HEK293 (cell line): ENCODE results near the gene ZFPM1.

Experiments
- GFI1B ChIP-seq: fragments of 450-650 bp; formaldehyde crosslinking; IDR thresholded peaks from 2 replicates; pipeline ENCODE4 v1.5.1; 2016; ENCODE audit warnings: missing biosample characterization, missing genetic modification characterization
- GLI4 ChIP-seq: fragments of 450-650 bp; formaldehyde crosslinking; IDR thresholded peaks from 2 replicates; pipeline ENCODE4 v1.5.1; 2016; ENCODE audit warnings: missing biosample characterization, missing genetic modification characterization
- KLF16 ChIP-seq: fragments of 450-650 bp; formaldehyde crosslinking; IDR thresholded peaks from 2 replicates; pipeline ENCODE4 v1.5.1; 2017; ENCODE audit warnings: missing biosample characterization, missing genetic modification characterization
- MEIS1 ChIP-seq: sonication (generic); formaldehyde crosslinking; IDR thresholded peaks from 2 replicates; pipeline ENCODE4 v1.8.1; 2022; ENCODE audit warnings: missing genetic modification reagents, mild to moderate bottlenecking, borderline replicate concordance
- MYNN ChIP-seq: fragments of 450-650 bp; formaldehyde crosslinking; IDR thresholded peaks from 2 replicates; pipeline ENCODE4 v1.5.1; 2016; ENCODE audit warnings: missing biosample characterization, missing genetic modification characterization, borderline replicate concordance
- PATZ1 ChIP-seq: fragments of 450-650 bp; formaldehyde crosslinking; IDR thresholded peaks from 2 replicates; pipeline ENCODE4 v1.5.1; 2016; ENCODE audit warnings: missing biosample characterization, missing genetic modification characterization
- SP2 ChIP-seq: fragments of 450-650 bp; formaldehyde crosslinking; IDR thresholded peaks from 2 replicates; pipeline ENCODE4 v1.5.1; 2016; ENCODE audit warnings: missing biosample characterization, missing genetic modification characterization
- SP3 ChIP-seq: fragments of 450-650 bp; formaldehyde crosslinking; IDR thresholded peaks from 2 replicates; pipeline ENCODE4 v1.5.1; 2016; ENCODE audit warnings: missing biosample characterization, missing genetic modification characterization
- YY2 ChIP-seq: fragments of 450-650 bp; formaldehyde crosslinking; IDR thresholded peaks from 2 replicates; pipeline ENCODE4 v1.5.1; 2016; ENCODE audit warnings: missing biosample characterization, missing genetic modification characterization
- ZBTB17 ChIP-seq: fragments of 450-650 bp; formaldehyde crosslinking; IDR thresholded peaks from 2 replicates; pipeline ENCODE4 v1.5.1; 2016; ENCODE audit warnings: missing biosample characterization, missing genetic modification characterization
- ZBTB20 ChIP-seq: fragments of 450-650 bp; formaldehyde crosslinking; IDR thresholded peaks from 2 replicates; pipeline ENCODE4 v1.5.1; 2016; ENCODE audit warnings: missing biosample characterization, missing genetic modification characterization
- ZIC2 ChIP-seq: fragments of 450-650 bp; formaldehyde crosslinking; IDR thresholded peaks from 2 replicates; pipeline ENCODE4 v1.5.1; 2016; ENCODE audit warnings: missing biosample characterization, missing genetic modification characterization
- ZNF10 ChIP-seq: fragments of 450-650 bp; formaldehyde crosslinking; IDR thresholded peaks from 2 replicates; pipeline ENCODE4 v1.5.1; 2017; ENCODE audit warnings: missing biosample characterization, missing genetic modification characterization
- ZNF121 ChIP-seq: fragments of 450-650 bp; formaldehyde crosslinking; IDR thresholded peaks from 2 replicates; pipeline ENCODE4 v1.5.1; 2016; ENCODE audit warnings: missing biosample characterization, missing genetic modification characterization
- ZNF157 ChIP-seq: fragments of 450-650 bp; formaldehyde crosslinking; IDR thresholded peaks from 2 replicates; pipeline ENCODE4 v1.5.1; 2016; ENCODE audit warnings: missing biosample characterization, missing genetic modification characterization
- ZNF2 ChIP-seq: fragments of 450-650 bp; formaldehyde crosslinking; IDR thresholded peaks from 2 replicates; pipeline ENCODE4 v1.5.1; 2016; ENCODE audit warnings: missing biosample characterization, missing genetic modification characterization
- ZNF23 ChIP-seq: fragments of 450-650 bp; formaldehyde crosslinking; IDR thresholded peaks from 2 replicates; pipeline ENCODE4 v1.5.1; 2016; ENCODE audit warnings: missing biosample characterization, missing genetic modification characterization, borderline replicate concordance
- ZNF248 ChIP-seq: fragments of 450-650 bp; formaldehyde crosslinking; IDR thresholded peaks from 2 replicates; pipeline ENCODE4 v1.5.1; 2017; ENCODE audit warnings: missing biosample characterization, missing genetic modification characterization
- ZNF280C ChIP-seq: fragments of 450-650 bp; formaldehyde crosslinking; IDR thresholded peaks from 2 replicates; pipeline ENCODE4 v1.5.1; 2016; ENCODE audit warnings: missing biosample characterization, missing genetic modification characterization
- ZNF292 ChIP-seq: fragments of 450-650 bp; formaldehyde crosslinking; IDR thresholded peaks from 2 replicates; pipeline ENCODE4 v1.5.1; 2016; ENCODE audit warnings: low read depth, missing biosample characterization, missing genetic modification characterization, borderline replicate concordance
- ZNF311 ChIP-seq: fragments of 450-650 bp; formaldehyde crosslinking; IDR thresholded peaks from 2 replicates; pipeline ENCODE4 v1.5.1; 2017; ENCODE audit warnings: missing biosample characterization, missing genetic modification characterization, borderline replicate concordance
- ZNF354C ChIP-seq: fragments of 450-650 bp; formaldehyde crosslinking; IDR thresholded peaks from 2 replicates; pipeline ENCODE4 v1.5.1; 2016; ENCODE audit warnings: missing biosample characterization, missing genetic modification characterization, low read depth, borderline replicate concordance
- ZNF423 ChIP-seq: fragments of 450-650 bp; formaldehyde crosslinking; IDR thresholded peaks from 2 replicates; pipeline ENCODE4 v1.5.1; 2016; ENCODE audit warnings: missing biosample characterization, missing genetic modification characterization
- ZNF433 ChIP-seq: fragments of 450-650 bp; formaldehyde crosslinking; IDR thresholded peaks from 2 replicates; pipeline ENCODE4 v1.5.1; 2016; ENCODE audit warnings: missing biosample characterization, missing genetic modification characterization, low read depth
- ZNF510 ChIP-seq: fragments of 450-650 bp; formaldehyde crosslinking; IDR thresholded peaks from 2 replicates; pipeline ENCODE4 v1.5.1; 2018; ENCODE audit warnings: mild to moderate bottlenecking, missing genetic modification characterization, missing biosample characterization; ENCODE audit not compliant: insufficient replicate concordance
- ZNF596 ChIP-seq: fragments of 450-650 bp; IDR thresholded peaks from 2 replicates; pipeline ENCODE4 v1.5.0; 2018; ENCODE audit warnings: missing biosample characterization, mild to moderate bottlenecking, missing genetic modification characterization, moderate library complexity
- ZNF600 ChIP-seq: fragments of 450-650 bp; formaldehyde crosslinking; IDR thresholded peaks from 2 replicates; pipeline ENCODE4 v1.5.1; 2016; ENCODE audit warnings: missing biosample characterization, missing genetic modification characterization
- ZNF707 ChIP-seq: fragments of 450-650 bp; formaldehyde crosslinking; IDR thresholded peaks from 2 replicates; pipeline ENCODE4 v1.5.1; 2016; ENCODE audit warnings: missing biosample characterization, missing genetic modification characterization
- ZNF791 ChIP-seq: fragments of 450-650 bp; formaldehyde crosslinking; IDR thresholded peaks from 2 replicates; pipeline ENCODE4 v1.5.1; 2016; ENCODE audit warnings: missing biosample characterization, missing genetic modification characterization
- ZNF837 ChIP-seq: fragments of 450-650 bp; formaldehyde crosslinking; IDR thresholded peaks from 2 replicates; pipeline ENCODE4 v1.5.1; 2016; ENCODE audit warnings: missing biosample characterization, missing genetic modification characterization
- ZSCAN30 ChIP-seq: fragments of 450-650 bp; IDR thresholded peaks from 2 replicates; pipeline ENCODE4 v1.5.1; 2018; ENCODE audit warnings: missing biosample characterization, mild to moderate bottlenecking, missing genetic modification characterization, moderate library complexity
- TF ChIP-seq, protein P1 (sequence below): fragments of 450-650 bp; formaldehyde crosslinking; IDR thresholded peaks from 2 replicates; pipeline ENCODE4 v1.5.1; 2016; ENCODE audit warnings: missing biosample characterization, missing genetic modification characterization
- TF ChIP-seq, protein P2 (sequence below): fragments of 450-650 bp; formaldehyde crosslinking; optimal IDR thresholded peaks from 2 replicates; pipeline ENCODE3; 2016; ENCODE audit warnings: missing biosample characterization, mild to moderate bottlenecking, missing genetic modification characterization

The ZFPM1 gene

DNA sequence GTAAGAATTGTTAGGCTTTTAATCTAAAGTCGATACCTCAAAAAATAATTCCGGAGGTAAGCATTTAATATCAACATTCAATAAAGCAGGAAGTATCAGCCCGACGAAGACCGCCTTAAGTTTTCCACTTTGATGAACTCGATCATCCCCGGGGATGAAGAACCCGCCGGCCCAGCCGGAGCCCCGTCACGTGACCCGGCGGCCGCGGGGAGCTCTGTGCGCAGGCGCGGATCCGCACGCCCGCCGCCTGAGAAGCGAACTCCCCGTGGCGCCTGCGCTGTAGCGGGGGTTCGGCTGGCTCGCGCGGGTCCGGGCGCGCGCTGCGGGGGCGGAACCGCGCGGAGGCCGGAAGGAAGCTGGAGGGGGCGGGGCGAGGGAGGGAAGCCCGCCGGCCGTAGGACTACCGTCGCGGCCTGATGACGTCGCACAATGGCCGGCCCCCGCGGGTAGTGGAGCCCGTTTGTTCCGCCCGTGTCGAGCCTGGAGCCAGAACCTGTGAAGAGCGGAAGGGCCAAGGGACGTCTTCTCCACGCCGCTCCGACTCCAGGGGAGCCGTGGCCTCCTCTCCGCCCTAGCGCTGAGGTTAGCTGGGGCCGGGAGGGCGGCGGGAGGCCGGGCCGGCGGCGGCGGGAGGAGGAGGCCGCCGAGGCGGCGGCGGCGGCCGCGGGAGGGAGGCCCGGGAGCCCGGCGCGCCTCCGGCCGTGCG is 117.1 kb downstream of the ZFPM1 start, which contains the start of gene ZC3H18 (continued):
- TF ChIP-seq, protein P1, sequence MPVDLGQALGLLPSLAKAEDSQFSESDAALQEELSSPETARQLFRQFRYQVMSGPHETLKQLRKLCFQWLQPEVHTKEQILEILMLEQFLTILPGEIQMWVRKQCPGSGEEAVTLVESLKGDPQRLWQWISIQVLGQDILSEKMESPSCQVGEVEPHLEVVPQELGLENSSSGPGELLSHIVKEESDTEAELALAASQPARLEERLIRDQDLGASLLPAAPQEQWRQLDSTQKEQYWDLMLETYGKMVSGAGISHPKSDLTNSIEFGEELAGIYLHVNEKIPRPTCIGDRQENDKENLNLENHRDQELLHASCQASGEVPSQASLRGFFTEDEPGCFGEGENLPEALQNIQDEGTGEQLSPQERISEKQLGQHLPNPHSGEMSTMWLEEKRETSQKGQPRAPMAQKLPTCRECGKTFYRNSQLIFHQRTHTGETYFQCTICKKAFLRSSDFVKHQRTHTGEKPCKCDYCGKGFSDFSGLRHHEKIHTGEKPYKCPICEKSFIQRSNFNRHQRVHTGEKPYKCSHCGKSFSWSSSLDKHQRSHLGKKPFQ: no peak
- TF ChIP-seq ZNF248 (tag by site-specific recombination) (no peak), ZBTB20 (peak; percentile 41; the same call in 1 of the 2 replicates), ZNF423 (tag by site-specific recombination) (no peak), ZNF354C (tag by site-specific recombination) (no peak), ZNF837 (no peak), GFI1B (tag by site-specific recombination) (no peak), ZBTB17 (tag by site-specific recombination) (peak; percentile 27; the same call in 1 of the 2 replicates), ZNF433 (no peak), ZNF791 (tag by site-specific recombination) (no peak), ZNF707 (tag by site-specific recombination) (no peak), ZNF311 (no peak), ZNF600 (0 out of 2 replicates have a peak, but pooled peaks have one; percentile 29), ZSCAN30 (tag by site-specific recombination) (peak; percentile 36; the same call in 1 of the 2 replicates), ZNF292 (no peak), ZNF2 (tag by site-specific recombination) (no peak), ZNF510 (tag by site-specific recombination) (no peak), PATZ1 (tag by site-specific recombination) (peak; percentile 88), ZNF157 (tag by site-specific recombination) (no peak), ZNF596 (tag by site-specific recombination) (no peak), ZNF280C (tag by site-specific recombination) (no peak), GLI4 (tag by site-specific recombination) (no peak), YY2 (tag by site-specific recombination) (peak; percentile 97), MYNN (no peak), SP2 (tag by site-specific recombination) (peak; percentile 78), ZNF10 (tag by site-specific recombination) (no peak), ZNF23 (tag by site-specific recombination) (no peak), KLF16 (peak; percentile 87), MEIS1 (CRISPR knock-in tag) (no peak), ZIC2 (tag by site-specific recombination) (no peak), ZNF121 (no peak), SP3 (tag by site-specific recombination) (peak; percentile 89)
- TF ChIP-seq, protein P2, sequence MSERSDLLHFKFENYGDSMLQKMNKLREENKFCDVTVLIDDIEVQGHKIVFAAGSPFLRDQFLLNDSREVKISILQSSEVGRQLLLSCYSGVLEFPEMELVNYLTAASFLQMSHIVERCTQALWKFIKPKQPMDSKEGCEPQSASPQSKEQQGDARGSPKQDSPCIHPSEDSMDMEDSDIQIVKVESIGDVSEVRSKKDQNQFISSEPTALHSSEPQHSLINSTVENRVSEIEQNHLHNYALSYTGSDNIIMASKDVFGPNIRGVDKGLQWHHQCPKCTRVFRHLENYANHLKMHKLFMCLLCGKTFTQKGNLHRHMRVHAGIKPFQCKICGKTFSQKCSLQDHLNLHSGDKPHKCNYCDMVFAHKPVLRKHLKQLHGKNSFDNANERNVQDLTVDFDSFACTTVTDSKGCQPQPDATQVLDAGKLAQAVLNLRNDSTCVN (tag by site-specific recombination): peak; percentile 76
